HG03442 (cell line): ENCODE results near the gene RACGAP1.

Experiments
- ATAC-seq: cut with Tn5 transposase; IDR thresholded peaks from one replicate; pipeline ENCODE4 v1.9.1; 2021; ENCODE audit warnings: mild to moderate bottlenecking, moderate library complexity; ENCODE audit not compliant: unreplicated experiment

RACGAP1 gene

GRCh38 chr12:49957570-49957967 lies 67.7 kb downstream of the RACGAP1 start:
- no peak for ATAC-seq

GRCh38 chr12:49956663-49957569 lies 68.4 kb downstream of the RACGAP1 start:
- no peak for ATAC-seq

- no peak for ATAC-seq
Measured at GRCh38 chr12:49955899-49956662, 69.2 kb downstream of the RACGAP1 start.

- no peak for ATAC-seq
Measured at GRCh38 chr12:49954863-49955830, 70.1 kb downstream of the RACGAP1 start.

GRCh38 chr12:49953961-49954846 lies 71.1 kb downstream of the RACGAP1 start:
- no peak for ATAC-seq

- ATAC-seq, result no peak
Measured at GRCh38 chr12:49953151-49953550, 72.1 kb downstream of the RACGAP1 start.

- ATAC-seq, result no peak
Measured at GRCh38 chr12:49952391-49953055, 72.8 kb downstream of the RACGAP1 start.

- ATAC-seq, result no peak
Measured at GRCh38 chr12:49951411-49952240, 73.7 kb downstream of the RACGAP1 start.

GRCh38 chr12:49950273-49951251 lies 74.7 kb downstream of the RACGAP1 start, which contains the start of gene AQP2:
Gene AQP2, plus strand, starts transcription at chr12:49950737. Its CDS starts 94 bp downstream, at chr12:49950831.
- ATAC-seq, result no peak

GRCh38 chr12:49949866-49950265 lies 75.4 kb downstream of the RACGAP1 start:
- ATAC-seq, result no peak

- ATAC-seq, result no peak
Measured at GRCh38 chr12:49948866-49949845, 76.1 kb downstream of the RACGAP1 start.

GRCh38 chr12:49947593-49948226 lies 77.6 kb downstream of the RACGAP1 start:
- no peak for ATAC-seq

GRCh38 chr12:49946497-49946896 lies 78.8 kb downstream of the RACGAP1 start:
- ATAC-seq, result no peak

GRCh38 chr12:49946086-49946485 lies 79.2 kb downstream of the RACGAP1 start:
- ATAC-seq, result no peak

- peak; percentile 85 for ATAC-seq
Measured at GRCh38 chr12:49945394-49946080, 79.8 kb downstream of the RACGAP1 start.
